ENCODE measurements around the gene HELT. TPM values are rescaled to one million over a fixed set of nuclear protein-coding genes. Genes with fewer than 3 reads are reported as not detected.
"Not testable (repeated sequence)": the region's sequence is repeated elsewhere in the genome, so short reads cannot be mapped to it uniquely, and the experiment has no call there.

Gene HELT
- polyA plus RNA-seq, 1 donor from 2014 or later = not detected

DNA sequence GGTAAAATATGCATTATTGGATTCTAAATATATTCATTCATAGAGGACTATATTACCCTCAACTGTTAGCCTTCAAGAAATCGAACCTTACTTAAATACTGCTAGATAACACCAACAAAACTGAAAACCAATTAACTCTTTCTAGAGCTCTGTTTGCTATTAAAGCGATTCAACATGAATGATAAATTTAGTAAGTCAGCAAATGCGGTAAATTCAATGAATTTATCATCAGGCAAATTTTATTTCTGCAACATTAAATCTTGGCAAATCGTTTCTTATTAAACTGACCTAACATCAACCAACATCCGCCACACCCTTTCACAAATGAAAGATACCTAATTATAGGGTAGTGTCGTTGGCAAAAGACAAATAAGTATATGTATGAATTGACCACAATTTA, 26.4 kb upstream of the HELT start:
- Mint-ChIP-seq H3K36me3 (no peaks in the 10 kb centered on the region), H3K9me3 (no peaks in the 10 kb centered on the region), H3K27me3 (no peaks in the 10 kb centered on the region), H3K4me3 (no peak overlapping the region), H3K4me1 (no peaks in the 10 kb centered on the region), H3K27ac (no peak overlapping the region)

DNA sequence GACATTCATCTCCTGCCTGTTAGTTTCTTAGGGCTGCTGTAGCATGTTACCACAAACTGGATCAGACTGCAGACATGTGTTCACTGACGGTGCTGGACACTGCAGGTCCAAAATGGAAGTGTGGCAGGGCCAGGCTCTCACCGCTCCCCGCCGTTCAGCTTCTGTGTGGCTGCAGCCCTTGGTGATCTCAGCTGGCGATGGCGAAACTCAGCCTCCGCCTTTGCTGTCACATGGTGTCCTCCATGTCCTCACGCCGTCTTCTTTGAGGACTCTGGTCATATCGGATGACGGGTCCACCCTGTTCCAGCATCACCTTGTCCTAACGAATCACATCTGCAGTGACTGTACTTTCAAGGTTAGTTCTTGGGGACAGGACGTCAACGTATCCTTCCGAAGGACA, 25.9 kb upstream of the HELT start:
- Mint-ChIP-seq H3K4me1 (no peaks in the 10 kb centered on the region), H3K27ac (no peak overlapping the region), H3K4me3 (no peak overlapping the region), H3K27me3 (no peaks in the 10 kb centered on the region), H3K36me3 (no peaks in the 10 kb centered on the region), H3K9me3 (no peaks in the 10 kb centered on the region)

DNA sequence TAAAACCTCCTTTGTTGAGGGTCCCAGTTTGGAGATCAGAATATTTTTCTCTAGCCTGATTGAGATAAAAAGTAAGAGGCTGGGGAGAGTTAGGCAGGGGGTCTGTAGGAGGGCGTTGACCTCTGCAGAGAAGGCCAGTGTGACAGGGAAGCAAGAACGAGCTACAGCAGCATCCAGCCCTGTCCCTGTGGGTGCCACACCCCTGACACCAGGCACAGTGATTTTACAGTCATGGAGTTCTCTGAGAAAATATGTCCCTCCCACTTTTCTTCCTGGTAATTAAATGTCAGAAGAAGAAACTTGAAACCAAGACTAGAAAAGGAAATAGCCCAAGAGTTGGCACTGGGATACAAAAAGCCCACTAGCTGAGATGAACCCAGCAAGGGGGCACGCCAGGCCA, 25.0 kb upstream of the HELT start:
- no peaks in the 10 kb centered on the region for H3K4me1 Mint-ChIP-seq
- H3K27me3 Mint-ChIP-seq = peaks cover 2% of the 10 kb centered on the region
- no peak overlapping the region for H3K4me3 Mint-ChIP-seq
- H3K36me3 Mint-ChIP-seq = no peaks in the 10 kb centered on the region
- no peak overlapping the region for H3K27ac Mint-ChIP-seq
- H3K9me3 Mint-ChIP-seq = no peaks in the 10 kb centered on the region

DNA sequence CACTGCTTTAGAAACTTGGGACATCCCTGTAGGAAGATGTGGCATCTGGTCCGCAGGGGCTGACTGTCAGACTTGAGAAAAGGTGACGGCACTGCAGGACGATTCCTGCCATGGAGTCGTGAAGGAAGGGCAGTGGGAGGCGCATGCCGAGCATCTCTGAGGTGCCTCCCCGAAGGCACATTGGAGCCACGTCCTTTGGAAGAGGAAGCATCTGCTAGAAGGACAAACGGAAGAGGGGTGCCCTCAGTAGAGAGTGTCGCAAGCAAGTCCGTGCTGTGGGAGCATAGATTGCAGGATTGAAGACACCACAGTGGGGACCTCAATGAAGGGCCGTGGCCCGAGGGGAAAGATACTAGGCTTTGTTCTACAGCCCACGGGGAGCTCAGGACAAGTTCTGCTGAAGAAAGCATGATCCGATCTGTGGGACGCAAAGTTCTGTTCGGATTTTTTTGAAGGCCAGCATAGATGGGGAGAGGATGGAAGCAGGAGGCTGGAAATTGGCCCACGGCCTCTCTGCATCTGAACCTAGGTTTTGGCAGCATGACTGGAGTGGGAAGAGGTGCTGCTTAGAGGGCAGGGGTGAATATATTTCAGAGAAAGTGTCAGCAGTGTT, 24.2 kb upstream of the HELT start:
- Mint-ChIP-seq H3K27ac (no peak overlapping the region), H3K9me3 (no peaks in the 10 kb centered on the region), H3K4me3 (no peak overlapping the region), H3K27me3 (peaks cover 4% of the 10 kb centered on the region), H3K4me1 (no peaks in the 10 kb centered on the region), H3K36me3 (no peaks in the 10 kb centered on the region)

DNA sequence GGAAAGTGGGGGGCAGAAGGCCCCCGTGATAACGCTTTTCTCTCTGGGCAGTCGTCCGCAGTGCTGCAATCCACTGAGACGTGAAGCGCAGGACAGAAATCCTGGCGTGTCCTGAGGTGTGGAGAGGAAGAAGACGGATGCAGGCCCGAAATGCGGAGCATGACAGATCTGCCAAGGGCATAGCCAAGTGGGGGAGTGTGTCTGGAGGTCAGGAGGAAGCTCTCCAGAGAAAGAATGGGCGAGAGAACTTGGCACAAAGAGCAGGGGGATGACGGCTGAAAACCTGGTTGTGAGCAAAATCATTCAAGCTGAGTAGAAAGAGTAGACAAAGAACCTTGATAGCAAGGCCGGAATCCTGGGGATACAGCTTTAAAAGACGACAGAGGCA, 23.7 kb upstream of the HELT start:
- H3K36me3 Mint-ChIP-seq = no peaks in the 10 kb centered on the region
- H3K9me3 Mint-ChIP-seq = no peaks in the 10 kb centered on the region
- H3K4me1 Mint-ChIP-seq = no peaks in the 10 kb centered on the region
- H3K4me3 Mint-ChIP-seq = no peak overlapping the region
- no peak overlapping the region for H3K27ac Mint-ChIP-seq
- peaks cover 4% of the 10 kb centered on the region for H3K27me3 Mint-ChIP-seq

DNA sequence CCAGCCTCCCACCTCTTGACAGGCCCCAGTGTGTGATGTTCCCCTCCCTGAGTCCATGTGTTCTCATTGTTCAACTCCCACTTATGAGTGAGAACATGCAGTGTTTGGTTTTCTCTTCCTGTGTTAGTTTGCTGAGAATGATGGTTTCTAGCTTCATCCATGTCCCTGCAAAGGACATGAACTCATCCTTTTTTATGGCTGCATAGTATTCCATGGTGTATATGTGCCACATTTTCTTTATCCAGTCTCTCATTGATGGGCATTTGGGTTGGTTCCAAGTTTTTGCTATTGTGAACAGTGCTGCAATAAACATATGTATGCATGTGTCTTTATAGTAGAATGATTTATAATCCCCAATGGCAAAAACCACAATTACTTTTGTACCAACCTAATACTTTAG, 20.6 kb upstream of the HELT start:
- H3K4me3 Mint-ChIP-seq, H3K27me3 Mint-ChIP-seq, H3K27ac Mint-ChIP-seq, H3K36me3 Mint-ChIP-seq, H3K4me1 Mint-ChIP-seq, H3K9me3 Mint-ChIP-seq: not testable (repeated sequence)

DNA sequence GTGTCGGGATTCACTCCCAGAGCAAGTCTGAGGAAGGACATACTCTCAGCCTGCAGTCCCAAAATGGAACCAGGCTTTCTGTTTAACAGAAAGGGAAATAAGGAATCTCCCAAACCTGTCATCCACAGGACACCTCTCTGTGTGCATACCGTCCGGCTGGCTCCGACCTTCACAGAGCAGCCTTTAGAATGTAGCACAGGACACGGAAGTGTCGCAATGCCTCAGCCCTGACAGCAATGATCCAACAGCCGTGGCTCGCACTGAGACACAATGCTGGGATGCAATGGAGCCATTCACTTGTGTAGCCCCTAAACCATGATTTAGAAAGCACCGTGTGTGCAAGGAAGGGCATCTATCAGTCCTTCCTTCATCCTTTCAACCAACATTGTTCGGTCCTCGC, 15.5 kb upstream of the HELT start:
- Mint-ChIP-seq H3K27ac (peak overlapping the region in 1 of 3 donors; percentile 70), H3K4me3 (no peak overlapping the region), H3K4me1 (peaks cover 4 to 6% (median 4%) of the 10 kb centered on the region in 3 donors), H3K36me3 (peaks cover 2% of the 10 kb centered on the region), H3K27me3 (peaks cover 16% of the 10 kb centered on the region), H3K9me3 (no peaks in the 10 kb centered on the region)

DNA sequence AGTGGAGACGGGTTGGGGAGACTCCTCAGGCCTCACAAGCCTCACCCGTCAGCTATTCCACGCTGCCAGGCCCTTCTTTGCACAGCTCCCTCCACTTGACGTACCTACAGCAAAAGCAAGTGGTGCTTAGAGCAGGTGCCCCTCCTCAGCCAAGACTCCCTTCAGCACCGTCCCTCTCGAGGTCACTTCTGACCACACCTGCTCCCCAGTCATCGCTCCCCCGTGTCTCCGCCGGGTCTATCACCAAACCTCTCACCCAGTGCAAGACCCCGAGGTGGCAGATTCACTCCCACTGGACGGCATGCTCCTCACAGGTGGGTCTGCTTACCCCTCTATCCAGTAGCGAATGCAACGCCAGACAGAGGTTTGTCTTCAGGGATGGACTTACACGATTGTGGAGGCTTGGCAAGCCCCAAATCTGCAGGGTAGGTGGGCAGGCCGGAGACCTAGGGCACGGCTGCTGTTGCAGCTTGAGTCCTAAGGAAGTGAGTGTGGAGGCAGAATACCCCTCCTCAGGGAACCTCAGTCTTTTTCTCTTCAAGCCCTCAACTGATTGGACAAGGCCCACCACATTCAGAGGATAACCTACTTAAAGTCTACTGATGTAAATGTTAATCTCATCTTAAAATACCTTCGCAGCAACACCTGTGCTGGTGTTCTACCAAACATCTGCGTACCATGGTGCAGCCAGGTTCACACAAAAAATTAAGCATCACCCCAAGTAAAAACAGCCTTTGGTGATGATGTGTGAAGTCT, 14.5 kb upstream of the HELT start:
- Mint-ChIP-seq H3K27me3 (peaks cover 22% of the 10 kb centered on the region), H3K4me3 (no peak overlapping the region), H3K9me3 (no peaks in the 10 kb centered on the region), H3K36me3 (peaks cover 2% of the 10 kb centered on the region), H3K27ac (no peak overlapping the region), H3K4me1 (peaks cover 4 to 6% (median 4%) of the 10 kb centered on the region in 3 donors)

DNA sequence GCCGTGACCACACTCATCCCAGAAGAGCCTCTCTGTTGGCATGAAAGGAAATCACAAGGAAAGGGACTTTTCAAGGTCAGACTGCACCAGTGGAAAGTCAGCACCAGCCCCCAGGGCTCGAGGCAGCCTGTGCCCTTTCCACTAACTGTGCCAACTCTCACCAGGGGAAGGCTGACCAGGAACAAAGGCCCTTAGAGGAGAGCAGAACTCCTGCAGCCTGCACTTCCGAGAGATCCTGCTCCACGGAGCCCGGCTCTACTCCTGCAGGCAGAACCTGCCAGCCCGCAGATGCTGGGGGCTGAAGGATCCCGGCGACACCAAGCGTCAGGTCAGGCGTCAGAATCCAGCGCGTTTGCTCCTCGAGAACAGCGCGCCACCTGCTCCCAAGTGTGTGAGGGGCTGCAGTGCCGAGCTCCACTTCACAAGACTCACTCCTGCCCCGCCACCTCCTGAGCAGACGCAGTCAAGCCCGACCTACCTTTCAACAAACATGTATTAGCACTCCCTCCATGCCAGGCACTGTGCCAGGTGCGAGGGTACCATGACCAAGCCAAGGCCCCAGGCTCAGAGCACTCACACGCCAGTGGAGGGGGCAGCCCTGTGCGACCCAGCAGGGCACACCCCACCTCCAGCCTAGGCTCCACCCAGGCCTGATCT, 13.6 kb upstream of the HELT start:
- H3K27ac Mint-ChIP-seq = peak overlapping the region in 1 of 3 donors; percentile 20
- peaks cover 2% of the 10 kb centered on the region for H3K36me3 Mint-ChIP-seq
- peaks cover 25% of the 10 kb centered on the region for H3K27me3 Mint-ChIP-seq
- no peaks in the 10 kb centered on the region for H3K9me3 Mint-ChIP-seq
- H3K4me1 Mint-ChIP-seq = peaks cover 4 to 6% (median 4%) of the 10 kb centered on the region in 3 donors
- peak overlapping the region in 1 of 4 donors; percentile 74 for H3K4me3 Mint-ChIP-seq

DNA sequence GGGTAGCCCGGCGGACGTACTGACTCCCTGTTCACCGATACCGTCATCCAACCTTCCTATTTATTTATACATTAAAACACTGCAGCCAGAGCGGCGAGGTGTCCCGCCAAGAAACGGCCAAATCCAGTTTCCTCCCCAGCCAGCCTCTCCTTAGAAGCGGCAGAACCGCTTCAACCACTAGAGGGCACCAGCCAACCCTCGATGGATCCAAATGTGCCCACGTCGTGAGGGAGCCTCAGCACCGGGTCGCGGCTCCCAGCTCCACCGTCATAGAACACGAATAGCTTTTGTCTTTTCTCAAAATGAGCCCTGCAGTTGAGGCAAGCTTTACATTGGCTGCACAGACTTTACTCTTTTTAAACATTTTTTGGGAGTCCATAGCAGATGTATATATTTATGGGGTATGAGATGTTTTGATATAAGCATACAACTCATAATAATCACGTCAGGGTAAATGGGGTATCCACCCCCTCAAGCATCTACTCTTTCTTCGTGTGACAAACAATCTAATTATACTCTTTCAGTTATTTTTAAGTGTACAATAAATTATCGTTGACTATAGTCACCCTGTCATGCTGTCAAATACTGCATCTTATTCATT, 13.0 kb upstream of the HELT start:
- peak overlapping the region in 2 of 4 donors; percentile 71 to 74 for H3K4me3 Mint-ChIP-seq
- peaks cover 2% of the 10 kb centered on the region for H3K36me3 Mint-ChIP-seq
- peaks cover 4 to 6% (median 4%) of the 10 kb centered on the region in 3 donors for H3K4me1 Mint-ChIP-seq
- peaks cover 25% of the 10 kb centered on the region for H3K27me3 Mint-ChIP-seq
- H3K27ac Mint-ChIP-seq = peak overlapping the region in 1 of 3 donors; percentile 20
- no peaks in the 10 kb centered on the region for H3K9me3 Mint-ChIP-seq

DNA sequence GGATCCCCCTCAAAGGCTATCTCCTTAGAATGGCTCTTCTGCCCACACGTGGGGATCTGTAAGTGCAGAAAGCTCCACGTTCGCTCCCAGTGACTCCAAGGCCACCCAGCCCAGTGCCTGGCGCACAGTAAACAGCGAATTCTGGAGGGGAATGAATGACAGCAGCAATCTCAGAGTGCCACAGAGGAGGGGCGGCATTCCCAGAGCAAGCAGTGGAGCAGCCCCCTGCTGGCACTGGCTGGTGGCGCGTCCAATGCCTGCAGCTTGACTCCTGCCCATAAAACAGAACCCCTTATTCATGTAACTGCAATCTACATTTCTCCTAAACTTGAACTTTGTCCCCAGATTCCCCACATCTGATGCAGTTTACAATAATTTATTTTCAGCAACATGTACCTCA, 6.9 kb upstream of the HELT start:
- peaks cover 0 to 3% (median 3%) of the 10 kb centered on the region in 3 donors for H3K4me1 Mint-ChIP-seq
- no peak overlapping the region for H3K27ac Mint-ChIP-seq
- no peaks in the 10 kb centered on the region for H3K36me3 Mint-ChIP-seq
- H3K9me3 Mint-ChIP-seq = no peaks in the 10 kb centered on the region
- H3K4me3 Mint-ChIP-seq = no peak overlapping the region
- H3K27me3 Mint-ChIP-seq = peaks cover 52% of the 10 kb centered on the region

DNA sequence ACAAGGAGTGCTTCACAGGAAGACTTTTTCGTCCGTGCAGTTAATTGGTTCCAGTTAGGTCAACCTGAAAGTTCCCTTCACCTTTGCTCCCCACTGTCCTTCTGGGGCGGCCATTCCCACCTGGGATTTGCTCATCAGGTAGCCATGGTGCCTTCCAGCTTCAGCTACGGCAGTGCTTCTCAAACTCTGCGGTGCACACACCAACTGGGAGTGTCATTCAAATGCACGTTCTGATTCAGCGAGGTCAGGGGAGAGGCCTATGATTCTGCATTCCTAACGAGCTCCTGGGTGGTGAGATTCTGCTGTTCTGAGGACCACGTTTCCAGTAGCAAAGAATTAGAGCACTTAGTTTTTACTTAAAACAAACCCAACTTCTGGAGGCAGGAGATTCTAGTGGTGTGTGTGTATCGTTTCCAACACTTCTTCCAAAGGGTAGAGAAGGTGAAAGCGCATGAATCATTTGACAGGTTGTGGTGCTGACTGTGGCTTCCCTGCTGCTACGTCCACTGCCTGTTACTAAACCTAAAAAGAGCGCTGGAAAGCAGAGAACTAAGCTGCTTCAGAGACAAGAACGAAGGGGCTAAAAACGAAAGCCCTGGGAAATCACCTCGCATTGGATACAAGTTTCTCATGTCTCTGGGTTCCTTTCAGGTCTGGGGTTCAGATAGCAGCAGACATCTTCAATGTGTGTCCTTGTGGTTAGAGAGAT, 4.7 kb upstream of the HELT start:
- peak overlapping the region in 1 of 3 donors; percentile 36 for H3K27ac Mint-ChIP-seq
- H3K27me3 Mint-ChIP-seq = peaks cover 52% of the 10 kb centered on the region
- H3K9me3 Mint-ChIP-seq = no peaks in the 10 kb centered on the region
- H3K4me3 Mint-ChIP-seq = peak overlapping the region in 1 of 4 donors; percentile 55
- peaks cover 3 to 5% (median 4%) of the 10 kb centered on the region in 3 donors for H3K4me1 Mint-ChIP-seq
- H3K36me3 Mint-ChIP-seq = no peaks in the 10 kb centered on the region

DNA sequence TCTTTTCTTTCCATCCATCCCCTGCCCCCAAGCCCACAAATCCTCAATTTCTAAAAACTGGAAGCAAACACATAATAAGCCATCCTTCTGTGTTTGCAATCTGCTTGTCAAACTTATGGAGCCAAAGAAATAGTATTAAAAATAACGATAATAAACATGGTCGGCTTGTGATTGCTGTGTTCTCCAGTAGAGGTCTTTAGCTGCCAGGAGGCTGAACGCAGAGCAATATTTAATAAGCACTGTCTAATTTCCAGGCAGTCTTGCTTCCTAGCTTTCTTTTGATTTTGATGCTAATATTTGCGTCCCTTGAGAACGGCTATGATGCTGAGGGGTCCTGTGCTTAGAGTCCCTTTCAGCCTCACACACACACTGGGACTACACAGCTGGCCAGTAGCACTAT, 3.2 kb upstream of the HELT start:
- no peak overlapping the region for H3K27ac Mint-ChIP-seq
- H3K4me3 Mint-ChIP-seq = no peak overlapping the region
- no peaks in the 10 kb centered on the region for H3K36me3 Mint-ChIP-seq
- peaks cover 57% of the 10 kb centered on the region for H3K27me3 Mint-ChIP-seq
- H3K9me3 Mint-ChIP-seq = no peaks in the 10 kb centered on the region
- peaks cover 4 to 8% (median 5%) of the 10 kb centered on the region in 3 donors for H3K4me1 Mint-ChIP-seq

DNA sequence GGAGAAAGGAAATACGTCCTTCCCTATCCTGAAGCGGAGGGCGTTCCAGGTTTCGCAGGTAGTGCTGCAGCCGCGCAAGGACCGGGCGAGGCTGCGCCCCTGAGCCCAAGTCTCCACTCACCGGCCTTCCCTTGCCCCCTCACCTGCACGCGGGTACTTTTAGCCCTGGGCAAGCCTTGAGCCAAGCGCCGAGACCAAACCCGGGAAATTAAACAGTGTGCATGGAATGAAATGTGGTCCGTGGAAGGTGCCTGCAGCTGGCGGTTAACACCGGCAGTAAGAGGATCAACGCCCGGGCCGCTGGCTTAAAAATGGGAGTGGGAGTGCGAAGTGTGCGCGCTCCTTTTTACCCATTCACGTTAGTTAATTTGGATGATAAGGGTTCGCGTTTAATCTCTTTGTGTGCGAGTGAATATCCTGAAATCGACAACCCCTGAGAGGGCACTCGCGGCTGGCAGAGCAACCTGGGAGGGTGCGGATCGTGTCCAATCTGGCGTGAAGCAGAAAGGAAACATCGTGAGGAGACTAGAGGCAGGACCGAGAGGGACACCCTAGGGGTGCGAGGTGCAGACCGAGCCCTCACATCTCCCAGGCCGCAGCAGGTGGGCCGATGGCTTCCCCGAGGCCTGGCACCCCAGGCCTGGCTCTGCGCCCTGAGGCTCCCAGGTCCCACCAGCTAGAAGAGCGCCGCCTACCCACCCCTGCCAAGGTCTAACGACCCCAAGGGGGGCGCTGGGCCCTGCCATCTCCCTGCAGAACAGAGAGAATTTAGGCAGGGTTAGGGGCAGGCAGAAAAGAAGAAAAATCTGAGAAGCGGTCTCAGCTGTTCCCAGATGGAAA, 2.0 kb upstream of the HELT start:
- Mint-ChIP-seq H3K4me1 (peaks cover 4 to 14% (median 5%) of the 10 kb centered on the region in 3 donors), H3K27ac (no peak overlapping the region), H3K36me3 (no peaks in the 10 kb centered on the region), H3K9me3 (no peaks in the 10 kb centered on the region), H3K4me3 (peak overlapping the region in 1 of 4 donors; percentile 71), H3K27me3 (peaks cover 61% of the 10 kb centered on the region)
